Fibroblast of lung (primary cell): ENCODE data around the gene PDGFC. TPM values are rescaled to one million over a fixed set of nuclear protein-coding genes. Genes with fewer than 3 reads are reported as not detected.

Experiments used
- DNase-seq, 2 donors: peaks; one replicate each; pipeline versions ENCODE4 v3.0.0 to v3.0.0-alpha.2; 2010; ENCODE audit warnings: low read depth in 2 of 2
- H2AFZ ChIP-seq: 2 replicates; pipeline ENCODE4 v1.5.1; 2012; ENCODE audit warnings: low read length, control low read depth, inconsistent platforms
- H3K27ac ChIP-seq: 2 replicates; pipeline ENCODE4 v1.5.1; 2011; ENCODE audit warnings: low read length, control low read depth; ENCODE audit not compliant: insufficient read depth
- H3K27me3 ChIP-seq: 2 replicates; pipeline ENCODE4 v1.5.1; 2011; ENCODE audit warnings: mild to moderate bottlenecking, low read length; ENCODE audit not compliant: control insufficient read depth, insufficient read depth
- H3K36me3 ChIP-seq: 2 replicates; pipeline ENCODE4 v1.5.1; 2011; ENCODE audit warnings: low read length; ENCODE audit not compliant: control insufficient read depth, insufficient read depth
- H3K4me1 ChIP-seq: 2 replicates; pipeline ENCODE4 v1.5.1; 2011; ENCODE audit warnings: low read length; ENCODE audit not compliant: control insufficient read depth, insufficient read depth; ENCODE audit errors: extremely low read depth
- H3K4me2 ChIP-seq: 2 replicates; pipeline ENCODE4 v1.5.1; 2011; ENCODE audit warnings: low read length, control low read depth; ENCODE audit not compliant: insufficient read depth; ENCODE audit errors: extremely low read depth
- H3K4me3 ChIP-seq, 4 experiments: fragments of 200-600 bp in 1 of 4; sonication (generic) in 1 of 4; replicated peaks in 1 of 4; 2 replicates each; pipeline ENCODE4 v1.5.1; 2011 to 2016; ENCODE audit warnings: low read length in 4 of 4, low read depth in 3 of 4, mild to moderate bottlenecking in 3 of 4, control low read depth in 2 of 4, inconsistent platforms in 1 of 4, mixed read lengths in 1 of 4; ENCODE audit not compliant: insufficient read depth in 1 of 4; ENCODE audit errors: control extremely low read depth in 1 of 4
- H3K79me2 ChIP-seq: 2 replicates; pipeline ENCODE4 v1.5.1; 2012; ENCODE audit warnings: mild to moderate bottlenecking, low read length, inconsistent platforms; ENCODE audit not compliant: control insufficient read depth, insufficient read depth
- H3K9ac ChIP-seq: 2 replicates; pipeline ENCODE4 v1.5.1; 2011; ENCODE audit warnings: mild to moderate bottlenecking, low read length, control low read depth; ENCODE audit not compliant: insufficient read depth
- H3K9me3 ChIP-seq: 2 replicates; pipeline ENCODE4 v1.5.1; 2012; ENCODE audit warnings: low read depth, low read length; ENCODE audit not compliant: control insufficient read depth, insufficient read depth
- H4K20me1 ChIP-seq: 2 replicates; pipeline ENCODE4 v1.5.1; 2011; ENCODE audit warnings: low read length; ENCODE audit not compliant: control insufficient read depth, insufficient read depth; ENCODE audit errors: extremely low read depth
- CTCF ChIP-seq, 2 donors: IDR thresholded peaks in 1 of 2; conservative IDR thresholded peaks in 1 of 2; 1 replicate in 1 of 2; 2 replicates in 1 of 2; pipeline ENCODE4 v1.5.1; 2011 to 2012; ENCODE audit warnings: low read length in 2 of 2, control low read depth in 1 of 2, inconsistent platforms in 1 of 2, low read depth in 1 of 2, mild to moderate bottlenecking in 1 of 2
- EZH2 ChIP-seq: IDR thresholded peaks from 2 replicates; pipeline ENCODE4 v1.5.1; 2012; ENCODE audit warnings: low read length, control low read depth, mild to moderate bottlenecking; ENCODE audit errors: missing control alignments
- polyA plus RNA-seq, 2 donors: library from polyadenylated mRNA; depleted of rRNA in 1 of 2; stranded (reverse) in 1 of 2; unstranded in 1 of 2; fragments of >200 nt; gene quantifications; 2 replicates each; pipeline ENCODE4 v1.2.1, GENCODE V29; 2011 to 2012; ENCODE audit warnings: missing spikeins in 1 of 2
- total RNA-seq: library from RNA; depleted of rRNA; stranded (reverse); fragments of >200 nt; gene quantifications from 2 replicates; pipeline ENCODE4 v1.2.1, GENCODE V29; 2014

PDGFC gene
- total and polyA plus RNA-seq, 2 donors (not counting 1 experiment from before 2014, with no cell fraction given): 43.4 to 103 TPM

GRCh38 chr4:156972379-156973015 is 898 bp upstream of the PDGFC start:
- peaks cover 35% of the 10 kb centered on the region for H3K79me2 ChIP-seq
- H3K9ac ChIP-seq: no peak overlapping the region
- peak overlapping the region; percentile 96 for H3K4me2 ChIP-seq
- no peaks in the 10 kb centered on the region for H3K27me3 ChIP-seq
- no peaks in the 10 kb centered on the region for H3K36me3 ChIP-seq
- DNase-seq: no peak
- no peaks in the 10 kb centered on the region for H3K9me3 ChIP-seq
- peaks cover 14% of the 10 kb centered on the region for H3K4me1 ChIP-seq
- peak overlapping the region; percentile 50 to 99 (median 74) for H3K4me3 ChIP-seq
- peak overlapping the region; percentile 60 for H2AFZ ChIP-seq
- no peak for TF ChIP-seq CTCF (conservative IDR thresholded peaks at IDR 0.05 in 1 of 2, IDR thresholded peaks at IDR 0.05 in 1 of 2; ENCODE audit: low read depth in 1 of 2, low read length in 2 of 2)
- no peak for TF ChIP-seq EZH2
- peak overlapping the region; percentile 63 for H3K27ac ChIP-seq
- H4K20me1 ChIP-seq: no peaks in the 10 kb centered on the region

GRCh38 chr4:156971165-156971675 is 379 bp downstream of the PDGFC start:
- no peaks in the 10 kb centered on the region for H3K27me3 ChIP-seq
- TF ChIP-seq EZH2 (no peak), CTCF (conservative IDR thresholded peaks at IDR 0.05 in 1 of 2, IDR thresholded peaks at IDR 0.05 in 1 of 2; ENCODE audit: low read depth in 1 of 2, low read length in 2 of 2) (no peak)
- peak overlapping the region; percentile 48 for H3K4me2 ChIP-seq
- H3K79me2 ChIP-seq: peaks cover 47% of the 10 kb centered on the region
- no peaks in the 10 kb centered on the region for H4K20me1 ChIP-seq
- H2AFZ ChIP-seq: no peak overlapping the region
- DNase-seq: no peak
- peaks cover 13% of the 10 kb centered on the region for H3K4me1 ChIP-seq
- peak overlapping the region; percentile 81 for H3K9ac ChIP-seq
- H3K9me3 ChIP-seq: no peaks in the 10 kb centered on the region
- H3K36me3 ChIP-seq: no peaks in the 10 kb centered on the region
- peak overlapping the region; percentile 81 to 99 (median 98) for H3K4me3 ChIP-seq
- peak overlapping the region; percentile 89 for H3K27ac ChIP-seq

- peak; percentile 49 to 63 for TF ChIP-seq CTCF (conservative IDR thresholded peaks at IDR 0.05 in 1 of 2, IDR thresholded peaks at IDR 0.05 in 1 of 2; ENCODE audit: low read depth in 1 of 2, low read length in 2 of 2)
- TF ChIP-seq EZH2: no peak
- H4K20me1 ChIP-seq: no peaks in the 10 kb centered on the region
- peak; percentile 57 to 70 for DNase-seq
These were observed 966 bp downstream of the PDGFC start for GRCh38 chr4:156970501-156971164.

More at GRCh38 chr4:156970501-156971164, 966 bp downstream of the PDGFC start:
- H2AFZ ChIP-seq: peak overlapping the region; percentile 80
- H3K4me1 ChIP-seq: peaks cover 10% of the 10 kb centered on the region
- no peaks in the 10 kb centered on the region for H3K27me3 ChIP-seq
- H3K4me2 ChIP-seq: peak overlapping the region; percentile 75
- peak overlapping the region; percentile 89 for H3K27ac ChIP-seq
- H3K36me3 ChIP-seq: no peaks in the 10 kb centered on the region
- peak overlapping the region; percentile 74 for H3K9ac ChIP-seq
- no peaks in the 10 kb centered on the region for H3K9me3 ChIP-seq
- peaks cover 53% of the 10 kb centered on the region for H3K79me2 ChIP-seq
- H3K4me3 ChIP-seq: peak overlapping the region; percentile 81 to 99 (median 98)
